Neural progenitor cell (in vitro differentiated cells): ENCODE results near the gene ADCY2. TPM values are rescaled to one million over a fixed set of nuclear protein-coding genes. Genes with fewer than 3 reads are reported as not detected.

ENCODE experiments used
- DNase-seq: peaks from one replicate; pipeline ENCODE4 v3.0.0-alpha.2; 2016; ENCODE audit warnings: low spot score
- H2AFZ ChIP-seq: fragments of 200-600 bp; sonication (generic); replicated peaks from 2 replicates; pipeline ENCODE4 v1.6.1; 2016; ENCODE audit warnings: antibody characterized with exemption
- H3F3A ChIP-seq: fragments of 200-600 bp; sonication (generic); 2 replicates; pipeline ENCODE4 v1.6.1; 2016; ENCODE audit warnings: antibody characterized with exemption, low read depth
- H3K27ac ChIP-seq: fragments of 200-600 bp; sonication (generic); 2 replicates; pipeline ENCODE4 v1.5.1; 2016; ENCODE audit warnings: mild to moderate bottlenecking
- H3K27me3 ChIP-seq: fragments of 200-600 bp; sonication (generic); 2 replicates; pipeline ENCODE4 v1.6.1; 2016; ENCODE audit warnings: mild to moderate bottlenecking, moderate library complexity
- H3K36me3 ChIP-seq: fragments of 200-600 bp; sonication (generic); 2 replicates; pipeline ENCODE4 v1.5.1; 2016
- H3K4me1 ChIP-seq: fragments of 200-600 bp; sonication (generic); 2 replicates; pipeline ENCODE4 v1.6.1; 2016; ENCODE audit warnings: mixed run types
- H3K4me2 ChIP-seq: fragments of 200-600 bp; sonication (generic); 2 replicates; pipeline ENCODE4 v1.6.1; 2016
- H3K4me3 ChIP-seq: fragments of 200-600 bp; sonication (generic); 2 replicates; pipeline ENCODE4 v1.5.1; 2016
- H3K79me2 ChIP-seq: fragments of 200-600 bp; sonication (generic); 2 replicates; pipeline ENCODE4 v1.6.1; 2016; ENCODE audit warnings: low read depth
- H3K9ac ChIP-seq: fragments of 200-600 bp; sonication (generic); 2 replicates; pipeline ENCODE4 v1.6.1; 2016
- H3K9me3 ChIP-seq: fragments of 200-600 bp; sonication (generic); 2 replicates; pipeline ENCODE4 v1.5.1; 2016; ENCODE audit warnings: low read depth
- H4K20me1 ChIP-seq: fragments of 200-600 bp; sonication (generic); 2 replicates; pipeline ENCODE4 v1.6.1; 2016; ENCODE audit warnings: low read depth
- H3K27ac Mint-ChIP-seq: 3 replicates; pipeline ENCODE4 v1.8.0; 2021; ENCODE audit warnings: mixed read lengths
- H3K27me3 Mint-ChIP-seq: 2 replicates; pipeline ENCODE4 v1.8.0; 2022; ENCODE audit warnings: low read depth, mild to moderate bottlenecking, inconsistent platforms, moderate library complexity, mixed read lengths; ENCODE audit not compliant: insufficient read depth
- H3K36me3 Mint-ChIP-seq: 3 replicates; pipeline ENCODE4 v1.8.0; 2021; ENCODE audit warnings: mixed read lengths
- H3K4me1 Mint-ChIP-seq: 3 replicates; pipeline ENCODE4 v1.8.0; 2021; ENCODE audit warnings: mixed read lengths
- H3K4me3 Mint-ChIP-seq: 3 replicates; pipeline ENCODE4 v1.8.0; 2021; ENCODE audit warnings: mild to moderate bottlenecking, moderate library complexity, mixed read lengths
- H3K9me3 Mint-ChIP-seq: 3 replicates; pipeline ENCODE4 v1.8.0; 2020; ENCODE audit warnings: mixed read lengths
- EZH2 ChIP-seq: fragments of 200-600 bp; sonication (generic); IDR thresholded peaks from 2 replicates; pipeline ENCODE4 v1.6.1; 2017; ENCODE audit warnings: antibody characterized with exemption, mild to moderate bottlenecking, moderate library complexity
- EZH2phosphoT487 ChIP-seq: fragments of 200-600 bp; sonication (generic); IDR thresholded peaks from 2 replicates; pipeline ENCODE4 v1.6.1; 2017; ENCODE audit warnings: antibody characterized with exemption
- total RNA-seq: library from RNA; depleted of rRNA; stranded (reverse); fragments of >200 nt; gene quantifications from 2 replicates; pipeline ENCODE4 v1.2.3, GENCODE V29; 2015; ENCODE audit warnings: low replicate concordance
- TF ChIP-seq, protein P1 (sequence below): fragments of 200-600 bp; sonication (generic); IDR thresholded peaks from 2 replicates; pipeline ENCODE4 v1.5.1; 2017; ENCODE audit warnings: antibody characterized with exemption, mild to moderate bottlenecking

ADCY2 gene
- total RNA-seq, 1 donor from 2014 or later, result 1.2 TPM

DNA sequence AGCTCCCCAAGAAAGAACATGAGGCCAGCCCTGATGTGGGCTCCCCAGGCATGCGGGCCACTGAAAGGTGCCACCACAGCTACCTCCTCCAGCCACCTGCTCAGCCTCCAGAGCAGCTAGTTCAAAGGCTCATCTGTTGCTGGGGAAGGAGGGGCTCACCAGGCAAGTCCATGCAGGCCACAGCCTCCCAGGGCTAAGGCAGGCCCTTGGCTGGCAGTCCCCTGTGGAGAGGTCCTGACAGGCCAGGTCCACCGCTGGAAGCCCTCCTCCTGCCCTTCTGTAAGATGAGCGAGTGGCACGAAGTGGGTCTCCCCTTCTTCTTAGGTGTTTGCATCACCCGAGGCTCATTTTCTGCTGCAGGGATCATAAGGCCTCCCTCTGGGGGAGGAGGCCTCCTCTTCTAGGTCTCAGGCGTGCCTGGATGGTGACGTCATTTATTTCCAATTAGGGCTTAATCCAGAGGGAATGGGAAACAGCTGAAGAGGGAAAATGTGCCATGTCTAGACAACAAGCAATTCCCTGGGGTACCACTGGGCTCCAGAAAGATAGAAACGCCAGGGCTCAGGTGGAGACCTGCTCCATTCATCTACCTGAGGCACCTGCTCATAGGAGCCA, 363.4 kb downstream of the ADCY2 start:
- Histone ChIP-seq H3K4me3 (no peak overlapping the region), H3K4me1 (no peaks in the 10 kb centered on the region), H3K4me2 (no peak overlapping the region), H3K79me2 (no peaks in the 10 kb centered on the region), H3K9me3 (no peaks in the 10 kb centered on the region), H3K27ac (no peak overlapping the region), H4K20me1 (no peaks in the 10 kb centered on the region), H3K9ac (no peak overlapping the region), H3K27me3 (no peaks in the 10 kb centered on the region), H2AFZ (no peak overlapping the region), H3F3A (no peaks in the 10 kb centered on the region), H3K36me3 (no peaks in the 10 kb centered on the region)
- Mint-ChIP-seq H3K36me3 (no peaks in the 10 kb centered on the region), H3K4me1 (peaks cover 15% of the 10 kb centered on the region), H3K27me3 (peaks cover 2% of the 10 kb centered on the region), H3K9me3 (no peaks in the 10 kb centered on the region), H3K27ac (no peak overlapping the region), H3K4me3 (no peak overlapping the region)
- TF ChIP-seq EZH2phosphoT487 (no peak), EZH2 (no peak)
- TF ChIP-seq, protein P1, sequence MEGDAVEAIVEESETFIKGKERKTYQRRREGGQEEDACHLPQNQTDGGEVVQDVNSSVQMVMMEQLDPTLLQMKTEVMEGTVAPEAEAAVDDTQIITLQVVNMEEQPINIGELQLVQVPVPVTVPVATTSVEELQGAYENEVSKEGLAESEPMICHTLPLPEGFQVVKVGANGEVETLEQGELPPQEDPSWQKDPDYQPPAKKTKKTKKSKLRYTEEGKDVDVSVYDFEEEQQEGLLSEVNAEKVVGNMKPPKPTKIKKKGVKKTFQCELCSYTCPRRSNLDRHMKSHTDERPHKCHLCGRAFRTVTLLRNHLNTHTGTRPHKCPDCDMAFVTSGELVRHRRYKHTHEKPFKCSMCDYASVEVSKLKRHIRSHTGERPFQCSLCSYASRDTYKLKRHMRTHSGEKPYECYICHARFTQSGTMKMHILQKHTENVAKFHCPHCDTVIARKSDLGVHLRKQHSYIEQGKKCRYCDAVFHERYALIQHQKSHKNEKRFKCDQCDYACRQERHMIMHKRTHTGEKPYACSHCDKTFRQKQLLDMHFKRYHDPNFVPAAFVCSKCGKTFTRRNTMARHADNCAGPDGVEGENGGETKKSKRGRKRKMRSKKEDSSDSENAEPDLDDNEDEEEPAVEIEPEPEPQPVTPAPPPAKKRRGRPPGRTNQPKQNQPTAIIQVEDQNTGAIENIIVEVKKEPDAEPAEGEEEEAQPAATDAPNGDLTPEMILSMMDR, result no peak
- no peak for DNase-seq

DNA sequence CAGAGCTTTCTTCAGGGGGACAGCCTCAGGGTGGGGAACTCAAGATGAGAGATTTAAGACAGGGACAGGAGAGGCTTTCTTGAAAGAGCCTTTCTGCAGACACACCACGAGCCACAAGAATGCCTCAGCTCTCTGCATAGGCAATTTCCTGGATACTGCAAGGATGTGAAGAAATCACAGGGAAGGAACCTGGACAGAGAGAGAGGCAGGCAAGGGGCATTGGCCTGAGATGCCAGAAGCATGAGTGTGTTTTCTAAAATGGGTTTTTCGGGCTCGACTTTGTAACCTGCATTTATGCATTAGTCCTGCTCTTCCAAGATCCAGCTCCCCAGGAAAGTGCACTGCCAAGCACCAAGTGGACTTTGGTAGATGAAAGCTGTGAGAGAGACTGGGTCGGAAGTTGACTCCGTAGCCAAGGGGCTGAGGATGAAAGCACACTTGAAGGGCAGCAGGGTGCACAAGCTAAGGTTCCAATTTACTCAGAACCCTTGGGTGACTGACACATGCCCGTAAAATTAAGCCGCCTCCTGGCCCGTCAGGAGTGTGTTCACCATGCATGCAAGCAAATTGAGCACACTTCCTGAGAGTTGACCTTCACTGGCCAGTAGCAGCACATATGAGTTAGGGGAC, 364.1 kb downstream of the ADCY2 start:
- H3K36me3 ChIP-seq, result no peaks in the 10 kb centered on the region
- H3K27ac Mint-ChIP-seq, result no peak overlapping the region
- no peak overlapping the region for H3K4me3 Mint-ChIP-seq
- no peak overlapping the region for H2AFZ ChIP-seq
- no peak overlapping the region for H3K4me3 ChIP-seq
- H3K9ac ChIP-seq, result no peak overlapping the region
- H3K36me3 Mint-ChIP-seq, result no peaks in the 10 kb centered on the region
- DNase-seq, result no peak
- H3K27me3 Mint-ChIP-seq, result peaks cover 2% of the 10 kb centered on the region
- TF ChIP-seq EZH2phosphoT487, result no peak
- TF ChIP-seq EZH2, result no peak
- TF ChIP-seq, protein P1, result no peak
- H3K9me3 Mint-ChIP-seq, result no peaks in the 10 kb centered on the region
- no peaks in the 10 kb centered on the region for H3F3A ChIP-seq
- no peak overlapping the region for H3K27ac ChIP-seq
- no peaks in the 10 kb centered on the region for H3K27me3 ChIP-seq
- no peaks in the 10 kb centered on the region for H3K79me2 ChIP-seq
- H4K20me1 ChIP-seq, result no peaks in the 10 kb centered on the region
- no peak overlapping the region for H3K4me2 ChIP-seq
- H3K9me3 ChIP-seq, result no peaks in the 10 kb centered on the region
- no peaks in the 10 kb centered on the region for H3K4me1 ChIP-seq
- H3K4me1 Mint-ChIP-seq, result peaks cover 15% of the 10 kb centered on the region

DNA sequence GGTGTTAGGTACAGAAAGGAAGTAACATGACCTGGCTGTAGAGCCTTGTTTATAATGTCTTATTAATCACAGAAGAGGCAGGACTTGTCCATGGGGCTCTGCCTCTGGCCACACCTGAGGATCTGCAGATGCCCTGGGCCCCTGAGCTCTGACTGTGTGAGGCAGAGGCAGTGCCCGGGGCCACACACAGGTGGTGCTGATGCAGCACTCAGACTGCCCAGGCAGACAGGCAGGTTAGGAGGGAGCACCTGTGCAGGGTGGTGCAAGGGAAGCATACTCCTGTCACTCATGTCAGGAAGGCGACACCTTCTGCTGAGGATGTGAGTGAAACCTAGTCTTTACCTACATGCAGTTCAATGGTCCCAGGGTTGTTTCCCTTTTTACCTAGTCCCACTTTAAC, 366.3 kb downstream of the ADCY2 start:
- no peaks in the 10 kb centered on the region for H3F3A ChIP-seq
- Mint-ChIP-seq H3K4me3 (no peak overlapping the region), H3K27me3 (peaks cover 2% of the 10 kb centered on the region), H3K9me3 (no peaks in the 10 kb centered on the region), H3K4me1 (peaks cover 6% of the 10 kb centered on the region), H3K27ac (no peak overlapping the region), H3K36me3 (no peaks in the 10 kb centered on the region)
- DNase-seq, result peak; percentile 9
- no peak overlapping the region for H3K4me2 ChIP-seq
- H3K27me3 ChIP-seq, result no peaks in the 10 kb centered on the region
- H3K79me2 ChIP-seq, result no peaks in the 10 kb centered on the region
- no peaks in the 10 kb centered on the region for H3K9me3 ChIP-seq
- H4K20me1 ChIP-seq, result no peaks in the 10 kb centered on the region
- no peak overlapping the region for H3K9ac ChIP-seq
- no peak overlapping the region for H3K4me3 ChIP-seq
- H2AFZ ChIP-seq, result no peak overlapping the region
- H3K4me1 ChIP-seq, result no peaks in the 10 kb centered on the region
- no peaks in the 10 kb centered on the region for H3K36me3 ChIP-seq
- no peak overlapping the region for H3K27ac ChIP-seq
- TF ChIP-seq, protein P1, result no peak
- TF ChIP-seq EZH2, result no peak
- TF ChIP-seq EZH2phosphoT487, result no peak
